RWPE1 (cell line): ENCODE results near the gene SELENOO.

Experiments
- CTCF ChIA-PET: fragments of 350-600 bp; sonication (Branson Sonifier 250); formaldehyde crosslinking; extraction: SDS; loops from one replicate; lab custom pipeline; 2021; lab: Yijun Ruan, JAX
- POLR2A ChIA-PET: fragments of 400-600 bp; formaldehyde crosslinking; extraction: SDS; loops from one replicate; lab custom pipeline; 2020; ENCODE audit warnings: antibody characterized with exemption; ENCODE audit not compliant: low non-redundant PET; lab: Yijun Ruan, JAX
- DNase-seq: peaks from one replicate; pipeline ENCODE4 v3.0.0; 2012; ENCODE audit warnings: low spot score
- H3K27ac ChIP-seq: fragments of 450-650 bp; 2 replicates; pipeline ENCODE4 v1.5.1; 2017
- TF ChIP-seq, protein P1 (sequence below): fragments of 450-650 bp; conservative IDR thresholded peaks from 2 replicates; pipeline ENCODE4 v1.5.1; 2017; ENCODE audit warnings: low read depth, mild to moderate bottlenecking

SELENOO gene

DNA sequence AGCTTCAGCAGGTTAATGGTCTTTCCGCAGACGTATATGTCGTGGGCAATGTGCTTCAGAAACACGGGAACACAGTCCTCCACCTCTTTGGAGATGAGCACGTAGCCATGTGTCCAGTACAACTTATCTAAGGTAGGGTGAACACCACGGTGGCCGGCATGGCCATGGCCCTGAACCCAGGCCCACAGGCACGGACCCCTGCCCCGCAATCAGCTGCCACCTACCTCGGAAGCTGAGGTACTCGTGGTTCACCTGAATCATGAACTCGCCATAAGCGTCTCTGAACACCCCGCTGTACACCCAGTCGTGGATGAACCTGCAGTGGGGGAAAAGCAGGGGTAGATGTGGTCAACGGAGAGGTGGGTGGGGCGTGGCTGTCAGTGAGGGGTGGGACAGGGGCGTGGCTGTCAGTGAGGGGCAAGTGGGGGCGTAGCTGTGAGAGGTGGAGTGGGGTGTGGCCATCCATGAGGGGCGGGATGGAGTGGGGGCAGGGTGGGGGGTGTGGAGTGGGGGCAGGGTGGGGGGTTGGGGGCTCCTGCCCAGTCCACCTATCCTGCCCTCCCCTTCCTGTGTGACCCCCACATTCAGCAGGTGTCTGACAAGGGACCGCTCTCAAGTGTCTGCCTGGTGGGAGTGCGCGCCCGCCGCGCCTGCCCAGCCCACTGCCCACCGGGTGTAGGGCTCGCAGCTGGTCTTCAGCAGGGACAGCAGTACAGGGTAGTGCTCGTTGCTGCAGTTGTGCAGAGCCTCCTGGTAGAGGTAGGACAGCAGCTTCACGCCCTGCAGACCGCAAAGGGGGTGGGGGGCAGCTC lies 25.5 kb downstream of the SELENOO start:
- ChIA-PET POLR2A (no interaction called here), CTCF (no interaction called here)
- TF ChIP-seq, protein P1, sequence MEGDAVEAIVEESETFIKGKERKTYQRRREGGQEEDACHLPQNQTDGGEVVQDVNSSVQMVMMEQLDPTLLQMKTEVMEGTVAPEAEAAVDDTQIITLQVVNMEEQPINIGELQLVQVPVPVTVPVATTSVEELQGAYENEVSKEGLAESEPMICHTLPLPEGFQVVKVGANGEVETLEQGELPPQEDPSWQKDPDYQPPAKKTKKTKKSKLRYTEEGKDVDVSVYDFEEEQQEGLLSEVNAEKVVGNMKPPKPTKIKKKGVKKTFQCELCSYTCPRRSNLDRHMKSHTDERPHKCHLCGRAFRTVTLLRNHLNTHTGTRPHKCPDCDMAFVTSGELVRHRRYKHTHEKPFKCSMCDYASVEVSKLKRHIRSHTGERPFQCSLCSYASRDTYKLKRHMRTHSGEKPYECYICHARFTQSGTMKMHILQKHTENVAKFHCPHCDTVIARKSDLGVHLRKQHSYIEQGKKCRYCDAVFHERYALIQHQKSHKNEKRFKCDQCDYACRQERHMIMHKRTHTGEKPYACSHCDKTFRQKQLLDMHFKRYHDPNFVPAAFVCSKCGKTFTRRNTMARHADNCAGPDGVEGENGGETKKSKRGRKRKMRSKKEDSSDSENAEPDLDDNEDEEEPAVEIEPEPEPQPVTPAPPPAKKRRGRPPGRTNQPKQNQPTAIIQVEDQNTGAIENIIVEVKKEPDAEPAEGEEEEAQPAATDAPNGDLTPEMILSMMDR = no peak
- H3K27ac ChIP-seq = no peak overlapping the region
- no peak for DNase-seq

DNA sequence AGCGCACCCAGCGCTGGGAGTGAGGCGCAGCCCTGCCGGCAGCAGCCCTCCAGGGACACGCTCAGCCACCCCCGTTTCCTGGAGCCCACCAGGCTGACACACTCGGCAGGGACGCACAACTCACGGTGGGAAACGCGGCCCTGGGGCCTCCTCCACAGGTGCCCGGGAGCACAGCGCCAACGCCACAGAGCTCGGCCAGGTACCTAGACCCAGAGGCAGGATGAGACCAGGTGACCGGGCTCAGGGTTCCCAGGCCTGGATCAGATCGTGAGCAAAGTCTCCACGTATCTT lies 26.0 kb downstream of the SELENOO start:
- CTCF ChIA-PET = no interaction called here
- POLR2A ChIA-PET = no interaction called here
- DNase-seq = no peak
- no peak overlapping the region for H3K27ac ChIP-seq
- TF ChIP-seq, protein P1 = no peak

DNA sequence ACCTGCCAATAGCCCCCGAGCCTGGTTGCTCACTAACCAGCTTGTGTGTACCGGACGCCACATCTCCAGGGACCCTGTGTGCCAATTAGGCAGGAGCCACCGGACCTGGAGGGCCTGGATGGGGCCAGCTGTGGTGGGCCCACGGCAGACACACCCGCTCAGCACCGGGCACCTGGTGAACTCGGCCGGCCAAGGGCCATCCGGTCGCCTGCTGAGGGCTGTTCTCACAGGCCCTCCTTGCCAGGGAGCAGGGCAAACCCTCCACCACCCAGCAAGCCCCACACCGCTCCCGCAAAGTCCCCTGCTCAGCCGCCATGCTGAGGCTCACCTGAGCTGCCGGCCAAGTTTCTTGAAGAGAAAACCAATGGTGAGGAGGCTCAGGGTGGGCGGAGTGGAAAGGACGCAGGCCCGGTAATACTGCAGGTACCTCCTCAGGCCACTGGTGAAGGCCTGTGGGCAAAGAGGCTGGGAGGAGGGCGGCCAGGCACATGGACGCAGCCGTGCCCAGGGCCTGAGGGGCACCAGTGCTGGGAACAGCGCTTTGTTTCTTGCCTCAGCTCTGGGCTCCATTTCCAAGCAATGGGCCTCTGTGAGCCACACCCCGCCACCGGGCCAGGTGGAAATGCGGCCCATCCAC lies 26.9 kb downstream of the SELENOO start:
- no peak overlapping the region; the same call in 1 of the 2 replicates for H3K27ac ChIP-seq
- no peak for DNase-seq
- TF ChIP-seq, protein P1 = no peak
- ChIA-PET POLR2A (no interaction called here), CTCF (interaction anchor here (0.6 kb wide), 1 partner anchor 21 kb away, joined by 3 read pairs; no protein-coding TSS in a partner anchor)

DNA sequence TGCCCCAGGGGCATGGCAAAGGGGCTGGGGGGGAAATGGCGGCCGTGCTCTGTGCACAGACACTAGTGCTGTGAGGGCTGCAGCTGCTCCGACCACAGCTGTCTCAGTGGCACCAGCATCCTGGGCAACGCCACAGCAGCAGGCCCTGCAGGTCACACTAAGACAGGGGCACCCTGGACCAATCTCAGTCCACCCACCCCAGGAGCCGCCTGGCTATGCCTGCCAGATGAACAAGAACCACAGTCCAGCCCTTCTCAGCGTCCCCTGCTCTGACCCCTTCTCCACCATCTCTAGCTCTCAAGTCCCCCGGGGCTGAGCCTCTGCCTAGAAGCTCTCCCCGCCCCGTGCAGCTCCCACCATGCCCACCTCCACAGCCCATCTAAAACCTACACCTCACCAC lies 27.6 kb downstream of the SELENOO start:
- TF ChIP-seq, protein P1 = no peak
- DNase-seq = no peak
- ChIA-PET CTCF (interaction anchor here (0.6 kb wide), 1 partner anchor 22 kb away, joined by 3 read pairs; no protein-coding TSS in a partner anchor), POLR2A (no interaction called here)
- no peak overlapping the region for H3K27ac ChIP-seq

DNA sequence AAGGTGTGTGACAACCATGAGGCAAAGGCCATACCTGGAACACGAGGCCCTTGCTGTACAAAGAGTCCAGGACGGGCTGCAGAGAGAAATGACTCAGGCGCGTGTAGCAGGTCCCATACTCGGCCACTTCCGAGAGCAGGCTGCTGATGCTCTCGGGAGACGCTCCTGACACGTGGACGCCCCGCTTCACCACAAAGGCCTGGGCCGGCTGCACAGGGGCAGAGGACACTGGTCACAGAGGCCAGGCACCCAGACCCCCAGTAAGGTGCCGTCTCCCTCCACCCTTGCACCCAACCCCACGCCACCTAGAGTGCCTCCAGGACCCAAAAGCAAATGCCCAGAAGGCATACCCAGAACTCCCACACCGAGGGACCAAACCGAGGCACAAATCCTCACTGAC lies 28.6 kb downstream of the SELENOO start:
- ChIA-PET POLR2A (no interaction called here), CTCF (no interaction called here)
- TF ChIP-seq, protein P1 = no peak
- no peak overlapping the region for H3K27ac ChIP-seq
- DNase-seq = no peak

DNA sequence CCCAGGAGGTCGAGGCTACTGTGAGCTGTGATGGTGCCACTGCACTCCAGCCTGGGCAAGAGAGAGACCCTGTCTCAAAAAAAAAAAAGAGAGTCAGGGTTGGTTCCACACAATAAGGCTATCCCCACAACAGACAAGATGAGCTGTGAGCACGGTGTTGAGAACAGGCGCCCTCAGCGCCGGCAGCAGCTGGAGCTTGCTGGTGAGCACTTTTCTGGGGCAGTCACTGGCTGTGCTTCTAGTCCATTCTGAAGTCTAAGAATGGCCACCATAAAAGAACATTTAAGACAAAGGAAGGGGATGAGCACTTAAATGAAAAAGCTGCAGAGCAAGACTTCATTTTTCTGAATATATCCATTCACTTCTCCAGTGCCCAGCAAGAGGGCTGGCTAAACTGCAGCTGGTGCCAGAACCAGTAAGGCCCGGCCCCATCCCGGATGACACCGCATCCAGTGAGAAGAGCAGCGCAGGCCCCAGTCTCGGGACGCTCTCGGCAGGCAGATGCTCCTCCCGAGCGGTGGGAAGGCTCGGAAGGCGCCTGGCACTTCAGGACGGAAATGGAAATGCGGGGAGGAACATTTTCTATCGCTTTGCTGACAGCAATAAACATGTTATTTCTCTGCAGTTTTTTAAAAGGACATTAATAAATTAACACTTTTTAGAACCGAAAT lies 31.8 kb downstream of the SELENOO start:
- ChIA-PET POLR2A (no interaction called here), CTCF (interaction anchor here (0.6 to 0.9 kb wide), 2 partner anchors 13 to 118 kb away, joined by 5 to 10 read pairs; no protein-coding TSS in a partner anchor)
- peak overlapping the region; percentile 27 for H3K27ac ChIP-seq
- DNase-seq = no peak
- TF ChIP-seq, protein P1 = no peak
